HCT116 (cell line): Measurements from ENCODE around the gene PSMB5. TPM values are rescaled to one million over a fixed set of nuclear protein-coding genes. Genes with fewer than 3 reads are reported as not detected.

Experiments used
- ATAC-seq: fragments of 200-7000 bp; cut with Tn5 transposase; 2 replicates; pipeline ENCODE4 v1.9.1; 2020; ENCODE audit warnings: mild to moderate bottlenecking, moderate library complexity
- BruUV-seq: library from RNA; stranded (reverse); fragments of 400-500 nt; replicated peaks from 2 replicates; lab custom pipeline; 2021; lab: Mats Ljungman, UMichigan
- CTCF ChIA-PET: fragments of 300-600 bp; sonication (Branson Sonifier 250); formaldehyde crosslinking; loops from one replicate; lab custom pipeline; 2021; ENCODE audit warnings: antibody characterized with exemption; lab: Charles Lee
- POLR2A ChIA-PET: fragments of 300-600, 350-600 bp; sonication (Branson Sonifier 250); formaldehyde crosslinking; loops from one replicate; lab custom pipeline; 2021; ENCODE audit warnings: antibody characterized with exemption; lab: Charles Lee
- RAD21 ChIA-PET, 2 experiments: fragments of 300-600 bp; sonication (Branson Sonifier 250); formaldehyde crosslinking; loops; one replicate each; lab custom pipeline; 2023; ENCODE audit warnings: low total read pairs in 2 of 2; ENCODE audit not compliant: uncharacterized antibody in 2 of 2, unreplicated experiment in 2 of 2, low non-redundant PET in 1 of 2; lab: Charles Lee
- DNase-seq: peaks from one replicate; pipeline ENCODE4 v3.0.0-alpha.2; 2010; ENCODE audit warnings: low read depth, low spot score
- H2AFZ ChIP-seq: fragments of 200-600 bp; shearing (Covaris generic), sonication (generic); 2 replicates; pipeline ENCODE4 v1.6.1; 2017; ENCODE audit warnings: low read depth, mixed run types, mixed read lengths, antibody characterized with exemption, low read length; ENCODE audit not compliant: poor library complexity, severe bottlenecking
- H3K27ac ChIP-seq: 2 replicates; pipeline ENCODE4 v1.5.1; 2012; ENCODE audit warnings: low read depth, low read length
- H3K27me3 ChIP-seq: fragments of 200-600 bp; sonication (generic); 2 replicates; pipeline ENCODE4 v1.6.1; 2016; ENCODE audit warnings: mixed run types, low read length, mixed read lengths; ENCODE audit not compliant: insufficient read depth
- H3K36me3 ChIP-seq, 2 experiments: fragments of 200-500 bp in 1 of 2; fragments of 200-600 bp in 1 of 2; sonication (Bioruptor generic) in 1 of 2; sonication (generic) in 1 of 2; 2 replicates each; pipeline versions ENCODE4 v1.5.1 to v1.6.1; 2014 to 2016; ENCODE audit warnings: low read length in 2 of 2, inconsistent platforms in 1 of 2, mixed read lengths in 1 of 2, mixed run types in 1 of 2; ENCODE audit not compliant: insufficient read depth in 2 of 2, control insufficient read depth in 1 of 2
- H3K4me1 ChIP-seq, 2 experiments: fragments of 200-600 bp in 1 of 2; sonication (generic) in 1 of 2; 2 replicates each; pipeline versions ENCODE4 v1.5.1 to v1.6.1; 2012 to 2017; ENCODE audit warnings: low read length in 2 of 2, inconsistent platforms in 1 of 2, mild to moderate bottlenecking in 1 of 2, mixed read lengths in 1 of 2, mixed run types in 1 of 2, moderate library complexity in 1 of 2; ENCODE audit not compliant: insufficient read depth in 2 of 2, control insufficient read depth in 1 of 2
- H3K4me2 ChIP-seq: fragments of 200-600 bp; sonication (generic); 2 replicates; pipeline ENCODE4 v1.6.1; 2017; ENCODE audit warnings: mixed run types, low read length, mixed read lengths
- H3K4me3 ChIP-seq, 2 experiments: fragments of 200-600 bp in 1 of 2; sonication (generic) in 1 of 2; replicated peaks in 1 of 2; 2 replicates each; pipeline ENCODE4 v1.5.1; 2011 to 2016; ENCODE audit warnings: low read length in 2 of 2, control low read depth in 1 of 2, low read depth in 1 of 2, mild to moderate bottlenecking in 1 of 2, mixed read lengths in 1 of 2, mixed run types in 1 of 2
- H3K79me2 ChIP-seq: fragments of 200-600 bp; sonication (generic); 2 replicates; pipeline ENCODE4 v1.6.1; 2017; ENCODE audit warnings: mild to moderate bottlenecking, mixed run types, low read length, moderate library complexity, mixed read lengths; ENCODE audit not compliant: insufficient read depth
- H3K9ac ChIP-seq: fragments of 200-600 bp; sonication (generic); 2 replicates; pipeline ENCODE4 v1.6.1; 2016; ENCODE audit warnings: low read length, mixed read lengths
- H3K9me2 ChIP-seq: fragments of 200-600 bp; sonication (generic), shearing (Covaris generic); 2 replicates; pipeline ENCODE4 v1.6.1; 2017; ENCODE audit warnings: mixed run types, mild to moderate bottlenecking, moderate library complexity; ENCODE audit not compliant: insufficient read depth
- H3K9me3 ChIP-seq, 2 experiments: fragments of 200-500 bp in 1 of 2; fragments of 200-600 bp in 1 of 2; sonication (Bioruptor generic) in 1 of 2; sonication (generic) in 1 of 2; 2 replicates each; pipeline ENCODE4 v1.6.1; 2014 to 2017; ENCODE audit warnings: low read length in 2 of 2, mixed read lengths in 2 of 2, inconsistent platforms in 1 of 2, low read depth in 1 of 2, mild to moderate bottlenecking in 1 of 2, mixed run types in 1 of 2, moderate library complexity in 1 of 2; ENCODE audit not compliant: control insufficient read depth in 1 of 2, insufficient read depth in 1 of 2
- H4K20me1 ChIP-seq: fragments of 200-600 bp; sonication (generic), shearing (Covaris generic); 2 replicates; pipeline ENCODE4 v1.6.1; 2017; ENCODE audit warnings: mixed run types, mild to moderate bottlenecking, moderate library complexity; ENCODE audit not compliant: insufficient read depth
- CEBPB ChIP-seq: IDR thresholded peaks from 2 replicates; pipeline ENCODE4 v1.6.1; 2012; ENCODE audit warnings: low read depth
- EGR1 ChIP-seq: IDR thresholded peaks from 2 replicates; pipeline ENCODE4 v1.6.1; 2012; ENCODE audit warnings: low read depth
- EZH2phosphoT487 ChIP-seq: fragments of 200-600 bp; IDR thresholded peaks from 2 replicates; pipeline ENCODE4 v1.6.1; 2018; ENCODE audit warnings: antibody characterized with exemption, borderline replicate concordance
- JUND ChIP-seq: IDR thresholded peaks from 2 replicates; pipeline ENCODE4 v1.6.1; 2012
- MAX ChIP-seq: IDR thresholded peaks from 2 replicates; pipeline ENCODE4 v1.6.1; 2012
- POLR2A ChIP-seq: IDR thresholded peaks from 2 replicates; pipeline ENCODE4 v1.7.0; 2011; ENCODE audit warnings: borderline replicate concordance; ENCODE audit not compliant: insufficient read depth, insufficient read length; ENCODE audit errors: extremely low read depth
- RAD21 ChIP-seq: IDR thresholded peaks from 2 replicates; pipeline ENCODE4 v1.6.1; 2012; ENCODE audit warnings: low read depth, mild to moderate bottlenecking
- REST ChIP-seq: IDR thresholded peaks from 2 replicates; pipeline ENCODE4 v1.6.1; 2012; ENCODE audit warnings: low read depth
- SIN3A ChIP-seq: IDR thresholded peaks from 2 replicates; pipeline ENCODE4 v1.6.1; 2012; ENCODE audit warnings: low read depth
- SP1 ChIP-seq: IDR thresholded peaks from 2 replicates; pipeline ENCODE4 v1.6.1; 2012; ENCODE audit warnings: low read depth
- SRF ChIP-seq: IDR thresholded peaks from 2 replicates; pipeline ENCODE4 v1.6.1; 2012; ENCODE audit warnings: low read depth
- ZBTB33 ChIP-seq: IDR thresholded peaks from 2 replicates; pipeline ENCODE4 v1.6.1; 2011; ENCODE audit warnings: mild to moderate bottlenecking, low read length, moderate library complexity; ENCODE audit not compliant: insufficient replicate concordance; ENCODE audit errors: extremely low read depth
- intact Hi-C: fragments of 100-400 bp; cut with micrococcal nuclease; formaldehyde crosslinking; loops from 2 replicates; pipeline ENCODE4 v1.10.0; 2022
- total RNA-seq: library from RNA; stranded (reverse); gene quantifications from one replicate; pipeline ENCODE4 v1.2.1, GENCODE V29; 2021; ENCODE audit not compliant: unreplicated experiment

The PSMB5 gene
- total RNA-seq, 1 experiment from 2014 or later = 212 TPM

GRCh38 chr14:23053426-23053825 is 18.7 kb upstream of the PSMB5 start:
- H3K27me3 ChIP-seq = no peaks in the 10 kb centered on the region
- POLR2A ChIA-PET = no interaction called here
- peaks cover 12 to 24% of the 10 kb centered on the region in 2 experiments for H3K4me1 ChIP-seq
- TF ChIP-seq SRF = no peak
- TF ChIP-seq JUND = no peak
- TF ChIP-seq POLR2A = no peak
- no peak for TF ChIP-seq SP1
- no peak for TF ChIP-seq EZH2phosphoT487
- no peak for TF ChIP-seq SIN3A
- TF ChIP-seq EGR1 = no peak
- no peak for TF ChIP-seq CEBPB
- no peak for TF ChIP-seq REST
- no peak for TF ChIP-seq RAD21
- TF ChIP-seq MAX = no peak
- no peak for TF ChIP-seq ZBTB33
- H3K36me3 ChIP-seq = 0 out of 4 replicates have a peak, but pooled peaks cover 0 to under 1% of the 10 kb centered on the region in 2 experiments
- H3K9ac ChIP-seq = no peak overlapping the region
- no peak overlapping the region for H3K4me2 ChIP-seq
- no peaks in the 10 kb centered on the region for H3K9me2 ChIP-seq
- H3K4me3 ChIP-seq = no peak overlapping the region
- RAD21 ChIA-PET = no interaction called here
- no peak overlapping the region for H2AFZ ChIP-seq
- H3K27ac ChIP-seq = no peak overlapping the region
- intact Hi-C loops = no loop called here
- H3K79me2 ChIP-seq = no peaks in the 10 kb centered on the region
- BruUV-seq = no TSS peak
- H3K9me3 ChIP-seq = no peaks in the 10 kb centered on the region
- no peak for DNase-seq
- CTCF ChIA-PET = interaction anchor here (2.2 kb wide), 1 partner anchor 15 kb away, joined by 8 read pairs; no protein-coding TSS in a partner anchor
- H4K20me1 ChIP-seq = no peaks in the 10 kb centered on the region
- ATAC-seq = no peak
